T-helper 2 cell treated with Interferon-gamma antibody and Interleukin-4, amounts not matched to agents 100 ng/mL and 5 ng/mL, for 36 hours (primary cell): ENCODE results near the gene TBX4. TPM values are rescaled to one million over a fixed set of nuclear protein-coding genes. Genes with fewer than 3 reads are reported as not detected.

Source experiments
- intact Hi-C: fragments of 100-400 bp; cut with micrococcal nuclease; formaldehyde crosslinking; loops from one replicate; pipeline ENCODE4 v1.15.1; 2023
- total RNA-seq: library from RNA; stranded (reverse); gene quantifications from 2 replicates; pipeline ENCODE4 v1.2.3, GENCODE V29; 2022

The TBX4 gene
- total RNA-seq, 1 donor from 2014 or later = not detected

DNA sequence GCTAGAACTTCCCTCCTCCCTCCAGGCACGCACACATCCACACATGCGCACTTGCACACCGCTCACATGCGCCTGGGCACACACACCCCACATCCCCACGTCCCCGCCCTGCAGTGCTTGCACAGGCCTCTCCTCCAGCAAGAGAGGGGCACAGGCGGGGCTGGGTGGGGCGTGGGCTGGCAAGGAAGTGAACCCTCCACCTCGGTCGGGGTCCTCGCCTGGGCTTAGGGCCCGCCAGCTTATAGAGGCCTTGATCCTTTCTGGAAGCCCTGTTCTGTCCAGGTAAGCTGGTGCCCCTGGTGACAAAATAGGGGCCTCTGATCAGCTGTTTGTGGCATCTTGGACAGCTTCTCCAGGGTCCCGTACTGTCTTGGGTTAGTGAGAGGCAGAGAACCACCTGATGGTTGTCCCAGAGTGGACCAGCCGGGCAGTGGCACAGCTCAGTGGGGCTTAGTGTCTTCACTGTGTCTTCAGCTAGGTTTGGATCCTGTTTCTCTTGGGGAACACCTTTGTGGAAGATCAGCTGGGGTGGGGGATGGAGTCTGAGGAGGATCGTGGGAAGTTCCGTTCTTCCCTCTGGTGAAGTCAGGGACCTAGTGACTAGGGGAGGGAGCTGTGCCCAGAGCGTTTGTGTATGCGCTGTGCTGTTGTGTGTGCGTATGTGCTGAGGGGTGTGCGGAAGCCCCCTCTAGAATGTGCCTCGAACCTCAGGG, 12.1 kb downstream of the TBX4 start:
- intact Hi-C loops = no loop called here

DNA sequence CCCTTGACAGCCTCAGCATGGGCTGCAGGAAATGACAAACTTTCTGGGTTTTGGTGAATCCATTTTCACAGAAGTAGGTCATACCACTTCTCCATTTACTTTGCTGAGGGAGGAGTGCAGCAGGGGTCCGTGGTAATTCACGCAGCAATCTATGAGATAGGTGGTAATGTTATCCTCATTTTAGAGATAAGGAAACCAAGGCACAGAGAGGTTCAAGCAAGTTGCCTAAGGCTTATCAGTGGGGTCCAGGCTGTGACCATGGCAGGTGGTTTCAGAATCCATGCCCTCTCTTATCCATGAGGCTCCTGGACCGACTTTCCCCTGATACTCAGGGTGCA, 12.6 kb downstream of the TBX4 start:
- intact Hi-C loops = no loop called here

DNA sequence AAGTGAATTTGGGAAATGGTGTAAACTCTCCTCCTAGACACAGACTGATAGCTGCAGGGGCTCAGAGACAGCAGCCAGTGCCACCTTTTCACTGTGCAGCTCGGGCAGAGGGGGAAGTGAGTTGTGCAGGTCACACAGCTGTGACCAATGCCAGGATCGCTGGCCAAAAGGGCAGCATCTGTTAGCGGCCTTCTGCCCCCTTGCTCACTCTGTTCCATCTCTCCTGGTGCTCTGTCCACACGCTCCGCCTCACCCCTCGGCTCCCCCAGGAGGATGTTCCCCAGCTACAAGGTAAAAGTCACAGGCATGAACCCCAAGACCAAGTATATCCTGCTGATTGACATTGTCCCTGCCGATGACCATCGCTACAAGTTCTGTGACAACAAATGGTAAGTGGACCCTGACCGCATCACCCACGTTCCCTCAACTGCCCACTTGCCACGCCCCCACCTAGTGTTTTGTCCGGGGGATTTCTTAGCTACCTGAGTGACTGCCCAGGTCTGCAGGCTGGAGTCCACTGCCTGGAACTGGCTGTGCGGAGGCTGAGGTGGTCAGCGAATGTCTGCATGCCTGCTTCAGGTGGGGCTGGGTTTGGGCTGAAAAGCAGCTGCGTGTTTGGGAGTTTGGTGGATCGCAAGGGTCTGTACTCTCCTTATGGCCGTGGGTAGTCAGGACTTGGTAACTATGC, 13.5 kb downstream of the TBX4 start:
- intact Hi-C loops = no loop called here

DNA sequence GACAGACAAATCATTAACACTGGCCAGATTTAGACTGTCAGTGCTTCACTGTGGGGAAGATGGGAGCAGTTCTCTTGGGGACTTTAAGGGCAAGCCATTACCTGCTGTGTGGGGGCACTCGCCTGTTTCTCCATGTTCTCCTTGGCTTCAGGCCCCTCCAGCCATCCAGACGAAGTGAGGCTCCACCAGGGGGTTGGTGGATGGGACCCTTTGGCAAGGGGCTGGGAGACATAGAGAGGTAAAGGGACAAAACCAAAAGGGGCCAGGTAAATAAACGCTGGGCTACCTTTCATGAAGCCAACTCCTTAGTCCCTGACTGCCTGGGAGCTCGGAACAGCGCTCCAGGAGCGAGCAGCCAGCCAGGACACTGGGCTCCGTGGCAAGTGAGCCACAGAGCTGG, 14.0 kb downstream of the TBX4 start:
- intact Hi-C loops = no loop called here

DNA sequence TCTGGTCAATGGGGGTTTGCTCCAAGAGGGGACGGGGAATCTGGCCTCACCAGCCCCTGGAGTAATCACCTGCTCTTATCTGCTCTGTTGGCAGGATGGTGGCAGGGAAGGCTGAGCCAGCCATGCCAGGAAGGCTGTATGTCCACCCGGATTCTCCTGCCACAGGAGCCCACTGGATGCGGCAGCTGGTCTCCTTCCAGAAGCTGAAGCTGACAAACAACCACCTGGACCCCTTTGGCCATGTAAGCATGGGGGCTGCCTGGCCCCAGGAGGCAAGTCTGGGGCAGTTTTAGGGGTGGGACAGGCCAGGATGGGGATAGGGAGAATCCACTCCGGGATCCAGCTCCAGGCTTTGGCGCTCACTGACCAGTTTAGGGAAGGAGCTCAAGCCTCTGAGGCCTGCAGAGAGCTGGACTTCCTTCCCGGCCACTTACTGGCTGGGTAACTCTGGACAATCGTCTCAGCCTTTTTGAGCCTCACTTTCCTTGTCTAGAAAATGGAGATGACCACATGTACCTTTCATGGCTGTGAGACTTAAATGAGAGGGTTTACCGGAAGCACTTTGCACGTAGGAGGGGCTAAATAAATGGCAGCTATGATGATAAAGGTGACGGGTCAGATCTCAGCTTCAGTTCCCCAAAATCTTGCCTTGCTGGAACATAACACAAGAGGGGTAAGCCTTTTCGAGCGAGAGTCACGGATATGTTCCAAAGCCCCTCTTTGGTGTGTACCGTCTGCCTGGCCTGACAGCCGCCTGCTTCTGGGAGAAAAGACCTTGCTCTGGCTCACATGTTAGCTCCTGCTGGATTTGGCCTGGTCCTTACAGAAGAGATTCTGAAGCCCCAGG, 15.4 kb downstream of the TBX4 start:
- intact Hi-C loops = no loop called here

DNA sequence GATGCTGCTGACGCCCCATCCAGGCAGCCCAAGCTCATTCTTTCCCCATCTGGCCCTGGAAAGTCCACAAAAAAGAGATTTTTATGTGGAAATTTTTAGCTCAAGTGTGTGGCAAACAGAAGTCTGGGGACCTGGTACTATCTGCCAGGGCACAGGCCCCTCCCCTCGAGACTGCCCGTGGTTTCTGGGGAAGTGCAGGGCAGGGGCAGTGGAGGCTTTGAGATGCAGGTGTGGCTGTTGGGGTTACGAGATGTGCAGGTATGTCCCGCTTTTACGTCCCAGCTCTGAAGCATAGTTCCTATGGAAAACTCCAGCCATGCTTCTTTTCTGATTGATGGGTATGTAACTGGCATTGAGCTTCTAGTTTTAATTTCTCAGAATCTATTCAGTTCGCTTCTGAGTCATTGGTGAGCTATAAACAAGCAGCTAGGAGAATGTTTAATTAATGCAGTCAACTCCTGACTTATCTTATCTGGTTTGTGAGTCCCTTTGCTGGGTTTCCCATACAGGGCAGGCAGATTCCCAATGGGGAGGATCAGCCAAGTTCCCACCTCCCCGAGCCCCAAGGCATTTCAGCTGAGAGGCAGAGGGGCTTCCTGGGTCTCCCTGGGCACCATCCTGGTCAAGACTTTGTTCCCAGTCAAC, 16.2 kb downstream of the TBX4 start:
- intact Hi-C loops = no loop called here

DNA sequence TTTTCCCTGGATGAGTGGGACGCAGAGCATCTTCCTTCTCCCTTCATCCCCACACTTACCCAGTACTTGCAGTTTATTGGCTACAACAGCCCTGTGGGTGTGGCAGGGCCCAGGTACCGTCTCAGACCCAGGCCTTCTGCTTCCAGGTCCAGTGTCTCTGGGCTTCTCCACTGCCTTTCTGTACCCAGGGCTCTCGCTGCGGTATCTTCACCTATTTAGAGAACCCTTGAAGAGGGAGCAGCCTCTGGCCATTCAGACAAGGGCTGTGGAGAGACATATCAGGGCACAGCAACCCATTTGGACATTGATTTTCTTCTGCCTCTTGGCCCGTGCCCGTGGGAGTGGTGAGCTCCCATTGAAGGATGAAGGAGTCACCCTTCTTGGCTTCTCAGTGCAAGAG, 17.3 kb downstream of the TBX4 start:
- intact Hi-C loops = no loop called here

DNA sequence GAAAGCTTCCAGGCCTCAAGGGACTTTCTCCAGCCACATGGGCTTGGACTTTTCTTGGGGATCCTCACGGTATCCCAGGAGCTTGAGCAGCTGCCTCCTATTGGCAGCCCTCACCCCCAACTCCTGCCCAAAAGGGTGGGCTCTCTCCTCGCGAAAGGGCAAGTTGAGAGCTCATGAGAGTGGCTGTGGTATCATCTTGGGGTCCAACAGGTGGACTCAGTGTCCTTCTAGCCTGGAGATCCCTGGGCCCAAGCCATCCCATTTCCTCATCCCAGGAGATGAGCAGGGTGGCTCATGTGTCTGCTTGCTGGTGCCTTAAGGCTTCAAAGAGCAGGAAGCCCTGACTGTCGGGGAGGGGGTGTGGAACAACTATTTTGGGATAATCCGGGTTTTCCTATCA, 17.7 kb downstream of the TBX4 start:
- intact Hi-C loops = no loop called here

DNA sequence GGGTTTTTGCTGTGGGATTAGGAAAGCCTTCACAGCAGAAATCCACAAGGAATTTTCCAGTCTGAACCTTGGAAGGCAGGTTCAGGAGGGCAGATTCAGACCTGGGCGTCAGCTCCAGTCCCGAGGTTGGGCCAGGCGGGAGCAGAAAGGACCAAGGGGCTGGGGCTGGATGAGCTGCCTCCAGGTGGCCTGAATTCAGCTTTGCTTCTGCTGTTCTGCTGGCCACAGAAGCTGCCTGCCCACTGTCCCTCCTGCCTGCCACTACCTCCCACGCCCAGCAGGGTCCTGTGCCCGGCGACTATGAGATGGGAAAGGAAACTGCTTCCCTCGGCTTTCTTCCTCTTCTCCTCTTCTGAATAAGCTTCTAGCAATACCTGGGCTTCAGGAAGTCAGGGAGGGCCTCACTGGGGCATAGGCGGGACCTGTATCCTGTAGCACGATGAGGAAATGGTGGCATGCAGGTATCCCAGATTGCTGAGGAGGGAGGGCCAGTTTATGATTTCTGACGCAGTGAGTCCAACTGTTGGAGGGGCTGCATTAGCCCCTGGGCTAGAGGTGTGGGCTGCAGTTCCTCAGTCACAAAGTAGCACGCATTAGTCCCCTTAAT, 18.4 kb downstream of the TBX4 start:
- intact Hi-C loops = no loop called here

DNA sequence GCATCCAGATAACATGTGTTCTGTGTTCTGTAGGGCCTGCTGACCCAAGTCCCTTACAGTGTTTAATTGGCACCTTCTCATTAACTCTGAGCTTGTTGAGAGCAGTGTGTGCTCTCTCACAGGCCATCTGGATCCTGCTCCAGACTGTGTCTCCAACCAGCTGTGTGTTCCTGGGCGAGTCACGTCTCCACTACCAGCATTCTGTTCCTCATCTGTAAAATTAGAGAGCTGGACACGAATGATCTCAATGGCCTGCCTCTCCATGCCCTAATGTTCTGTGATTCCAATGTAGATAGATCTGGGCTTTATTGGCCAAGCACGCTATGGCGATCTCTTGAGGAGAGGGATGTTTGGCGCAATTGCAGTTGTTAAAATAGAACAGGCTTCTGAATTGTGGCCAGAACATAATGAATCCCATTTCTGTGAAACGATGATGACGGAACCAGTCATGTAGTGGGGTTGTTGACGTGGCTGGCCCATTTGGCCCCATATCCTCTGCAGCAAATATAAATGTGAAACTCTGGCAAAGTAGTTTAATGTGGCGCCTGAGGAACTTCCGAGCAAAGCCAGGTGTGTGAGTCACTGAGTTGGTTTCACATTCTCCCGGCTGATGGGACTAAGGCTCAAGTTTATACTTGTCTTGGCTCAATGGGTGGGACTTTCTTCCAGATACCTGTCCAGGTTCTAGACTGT, 22.2 kb downstream of the TBX4 start:
- intact Hi-C loops = no loop called here

DNA sequence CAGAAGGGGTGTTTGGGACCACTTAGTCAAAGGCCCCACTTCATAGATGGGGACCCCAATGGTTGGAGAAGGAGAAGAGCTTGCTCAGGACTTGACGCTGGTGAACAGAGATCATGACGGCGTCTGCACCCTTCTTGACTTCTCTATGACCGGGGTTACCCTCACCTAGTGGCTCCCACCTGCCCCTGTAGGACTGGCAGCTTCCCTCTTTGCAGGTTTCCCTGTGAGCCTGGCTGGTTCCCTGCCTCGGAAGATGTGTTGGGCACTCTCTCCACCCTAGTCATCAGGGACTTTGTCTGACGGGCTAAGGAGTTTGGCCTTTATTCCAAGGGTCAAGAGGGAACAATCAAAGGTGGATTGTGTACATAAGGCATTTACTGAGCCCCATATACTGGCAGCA, 22.7 kb downstream of the TBX4 start:
- intact Hi-C loops = no loop called here

DNA sequence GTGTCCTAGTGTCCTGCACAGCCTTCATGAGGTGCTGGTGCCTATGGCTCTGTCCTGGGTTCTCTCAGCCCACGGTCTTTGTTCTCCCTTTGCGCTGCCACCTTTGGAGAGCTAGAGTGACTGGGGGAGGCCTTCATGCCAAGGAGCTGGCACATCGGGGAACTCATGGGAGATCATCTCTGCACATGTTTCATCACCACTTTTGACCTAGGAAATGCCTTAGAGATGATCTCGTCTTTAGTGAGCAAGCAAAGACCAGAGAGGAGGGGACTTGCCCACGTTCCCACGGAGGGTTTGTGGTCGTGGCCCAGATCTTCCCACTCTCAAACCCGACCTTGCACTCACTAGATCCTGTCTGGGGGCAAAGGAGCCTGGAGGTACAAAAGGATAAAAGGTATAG, 23.5 kb downstream of the TBX4 start:
- intact Hi-C loops = no loop called here

DNA sequence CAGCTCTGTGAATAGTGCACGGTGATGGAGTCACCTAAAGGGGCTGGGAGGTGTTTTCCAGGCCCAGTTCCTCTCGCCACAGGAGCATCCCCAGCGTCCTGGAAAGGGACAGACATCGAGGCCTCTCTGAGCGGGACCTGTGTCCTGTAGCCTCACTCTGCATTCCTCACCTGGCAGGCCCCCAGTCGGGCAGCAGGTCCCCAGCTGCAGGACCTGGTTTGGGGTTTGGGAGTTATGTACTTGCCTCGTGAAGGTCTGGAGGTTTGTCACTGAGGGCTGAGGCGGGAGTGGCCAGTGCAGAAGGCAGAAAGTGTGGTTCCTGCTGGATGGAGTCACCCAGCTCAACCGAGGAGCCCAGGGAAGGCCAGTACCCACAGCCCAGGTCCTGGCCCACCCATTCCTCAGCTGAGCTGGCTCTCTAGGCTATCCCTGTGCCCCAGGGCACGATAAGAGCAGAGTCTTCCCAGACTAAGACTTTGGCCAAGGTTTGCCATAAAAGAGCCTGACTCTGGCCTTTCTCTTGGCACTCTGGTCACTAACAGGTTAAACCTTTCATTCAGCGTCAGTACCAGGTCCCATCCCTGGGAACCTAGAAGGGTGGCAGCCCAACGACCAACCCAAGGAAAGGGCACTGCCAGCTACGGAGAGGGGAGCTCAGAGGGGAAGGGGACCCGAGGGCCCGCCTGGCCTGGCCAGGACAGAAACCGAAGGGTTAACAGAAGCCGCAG, 24.4 kb downstream of the TBX4 start:
- intact Hi-C loops = no loop called here

DNA sequence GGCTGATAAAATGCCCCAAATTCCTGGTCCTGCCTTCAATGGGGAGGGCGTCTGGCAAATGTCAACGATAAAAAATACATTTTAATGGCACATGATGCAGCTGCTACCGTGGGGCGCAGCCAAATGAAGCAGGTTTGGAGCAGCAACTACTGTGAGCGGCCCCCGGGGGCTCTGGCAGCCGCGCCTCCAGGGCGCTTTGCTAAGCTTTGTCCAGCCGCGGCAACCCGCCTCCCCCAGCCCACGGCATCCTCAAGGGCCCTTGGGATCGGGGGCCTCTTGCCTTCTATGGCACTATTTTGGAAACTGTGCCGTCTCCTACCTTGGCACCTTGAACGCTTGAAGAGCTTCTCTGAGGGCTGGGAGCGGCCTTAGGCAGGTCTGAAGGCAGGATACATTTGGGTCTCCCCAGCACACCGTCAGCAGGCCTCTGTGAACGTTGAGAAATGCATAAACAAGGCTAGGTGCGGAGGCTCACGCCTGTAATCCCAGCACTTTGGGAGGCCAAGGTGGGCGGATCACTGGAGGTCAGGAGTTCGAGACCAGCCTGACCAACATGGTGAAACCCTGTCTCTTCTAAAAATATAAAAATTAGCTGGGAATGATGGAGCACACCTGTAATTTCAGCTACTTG, 25.1 kb downstream of the TBX4 start:
- intact Hi-C loops = no loop called here

DNA sequence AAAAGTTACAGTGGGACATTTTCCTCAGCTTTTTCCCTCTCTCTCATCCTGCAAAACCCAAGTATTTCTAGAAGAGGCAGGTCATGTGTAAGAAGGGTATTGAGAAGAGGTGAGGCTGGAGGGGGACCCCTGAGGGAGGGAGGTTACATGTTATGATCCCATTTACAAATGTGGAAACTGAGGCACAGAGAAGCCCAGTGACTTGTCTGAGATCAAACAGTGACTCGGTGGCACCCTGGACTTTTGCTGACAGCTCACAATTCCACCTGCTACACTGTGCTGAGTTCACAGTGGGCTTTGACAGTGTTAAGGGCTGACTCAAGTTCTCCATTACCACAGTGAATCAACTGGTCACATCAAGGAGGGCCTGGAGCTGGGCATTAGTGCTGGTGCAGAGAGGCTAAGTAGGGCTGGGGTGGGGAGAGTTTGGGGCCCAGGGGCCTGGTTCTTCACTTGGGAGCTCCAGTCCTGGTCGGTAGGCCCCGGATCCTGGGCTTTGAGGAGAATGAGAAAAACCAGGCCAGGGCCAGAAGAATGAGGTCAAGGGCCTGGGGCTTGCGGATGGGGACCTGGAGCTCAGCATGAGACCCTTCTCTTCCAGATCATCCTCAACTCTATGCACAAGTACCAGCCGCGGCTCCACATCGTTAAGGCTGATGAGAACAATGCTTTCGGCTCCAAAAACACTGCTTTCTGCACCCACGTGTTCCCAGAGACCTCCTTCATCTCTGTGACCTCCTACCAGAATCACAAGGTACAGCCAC, 26.0 kb downstream of the TBX4 start:
- intact Hi-C loops = no loop called here

DNA sequence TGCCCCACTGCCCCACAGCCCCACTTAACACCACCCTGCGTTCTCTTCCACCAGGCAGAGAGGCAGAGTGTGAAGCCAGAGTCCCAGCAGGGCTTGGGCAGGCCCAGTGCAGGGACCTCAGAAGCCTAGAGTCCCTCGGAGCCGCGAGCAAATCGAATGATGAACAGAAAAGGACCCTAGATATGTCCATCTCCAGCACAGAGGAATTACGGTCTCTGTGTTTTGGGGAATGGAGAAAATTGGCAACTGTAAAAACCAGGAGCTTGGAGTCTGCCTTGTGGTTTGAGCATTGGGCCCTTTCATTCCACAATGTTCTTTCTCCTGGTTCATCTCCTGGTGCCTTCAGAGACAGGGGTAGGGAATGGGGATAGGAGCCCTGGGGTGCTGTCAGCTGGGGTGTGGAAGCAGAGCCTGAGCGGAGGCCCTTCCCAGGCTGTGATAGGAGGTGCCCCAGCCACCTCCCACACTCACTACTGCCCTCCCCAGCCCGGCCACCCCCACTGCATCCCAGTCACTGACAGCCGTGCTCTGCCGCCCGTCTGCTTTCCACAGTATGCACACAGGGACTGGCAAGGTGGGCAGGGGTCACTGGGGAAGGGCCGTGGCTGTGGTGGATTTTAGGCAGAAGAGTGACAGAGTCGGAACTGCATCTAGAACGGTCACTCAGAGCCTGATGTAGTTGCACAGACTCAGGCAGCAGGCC, 26.7 kb downstream of the TBX4 start:
- intact Hi-C loops = no loop called here

DNA sequence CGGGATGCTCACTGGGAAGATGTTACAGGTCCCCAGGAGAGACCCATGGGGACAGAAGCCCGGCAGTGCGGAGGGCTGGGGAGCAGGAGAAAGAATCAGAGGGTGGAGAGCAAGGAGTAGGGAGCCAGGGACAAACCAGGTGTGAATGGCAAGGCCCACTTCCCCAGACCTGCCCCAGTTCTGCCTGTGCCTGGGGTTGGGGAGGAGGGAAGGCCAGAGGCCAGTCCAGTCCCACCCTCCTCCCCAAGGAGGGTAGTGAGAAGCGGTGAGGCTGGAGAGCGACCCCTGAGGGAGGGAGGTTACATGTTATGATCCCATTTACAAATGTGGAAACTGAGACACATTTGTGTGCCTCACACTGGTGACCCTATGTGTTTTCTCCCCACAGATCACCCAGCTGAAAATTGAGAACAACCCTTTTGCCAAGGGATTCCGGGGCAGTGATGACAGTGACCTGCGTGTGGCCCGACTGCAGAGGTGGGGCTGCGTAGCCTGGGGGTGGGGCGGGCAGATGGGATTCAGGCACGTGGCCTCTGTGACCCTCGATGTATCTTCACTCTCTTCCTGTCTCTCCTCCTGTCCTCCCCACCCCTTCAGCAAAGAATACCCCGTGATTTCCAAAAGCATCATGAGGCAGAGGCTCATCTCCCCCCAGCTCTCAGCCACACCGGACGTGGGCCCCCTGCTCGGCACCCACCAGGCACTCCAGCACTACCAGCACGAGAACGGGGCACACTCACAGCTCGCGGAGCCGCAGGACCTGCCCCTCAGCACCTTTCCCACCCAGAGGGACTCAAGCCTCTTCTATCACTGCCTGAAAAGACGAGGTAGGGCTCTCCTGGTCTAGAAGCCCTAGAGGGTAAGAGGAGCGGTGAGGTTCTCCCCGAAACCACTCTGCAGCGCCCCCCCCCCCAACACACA, 27.5 kb downstream of the TBX4 start:
- intact Hi-C loops = no loop called here
